DND-41 (cell line): ENCODE data around the gene ANTXR2.

Experiments used
- ATAC-seq: fragments of 200-7000 bp; cut with Tn5 transposase; 3 replicates; pipeline ENCODE4 v1.9.1; 2021; ENCODE audit warnings: low read depth; ENCODE audit not compliant: insufficient read depth
- DNase-seq: peaks from one replicate; pipeline ENCODE4 v3.0.0-alpha.2; 2020
- H2AFZ ChIP-seq: 2 replicates; pipeline ENCODE4 v1.6.0; 2012; ENCODE audit warnings: low read depth, low read length
- H3K27ac ChIP-seq: 2 replicates; pipeline ENCODE4 v1.5.1; 2012; ENCODE audit warnings: low read length, inconsistent platforms
- H3K27me3 ChIP-seq: fragments of 200-600 bp; sonication (generic); 2 replicates; pipeline ENCODE4 v1.6.0; 2012; ENCODE audit warnings: low read length, mild to moderate bottlenecking, inconsistent platforms; ENCODE audit not compliant: insufficient read depth, poor library complexity
- H3K36me3 ChIP-seq: 2 replicates; pipeline ENCODE4 v1.5.1; 2012; ENCODE audit warnings: low read length, inconsistent platforms; ENCODE audit not compliant: insufficient read depth
- H3K4me1 ChIP-seq: 2 replicates; pipeline ENCODE4 v1.5.1; 2012; ENCODE audit warnings: mild to moderate bottlenecking, low read length; ENCODE audit not compliant: insufficient read depth
- H3K4me2 ChIP-seq: 2 replicates; pipeline ENCODE4 v1.6.0; 2012; ENCODE audit warnings: mild to moderate bottlenecking, moderate library complexity, low read length, inconsistent platforms; ENCODE audit not compliant: insufficient read depth
- H3K4me3 ChIP-seq, 2 experiments: fragments of 200-600 bp in 1 of 2; shearing (Covaris generic) in 1 of 2; 2 replicates each; pipeline ENCODE4 v1.5.1; 2012 to 2016; ENCODE audit warnings: inconsistent platforms in 2 of 2, low read length in 2 of 2, mild to moderate bottlenecking in 2 of 2, low read depth in 1 of 2, moderate library complexity in 1 of 2
- H3K79me2 ChIP-seq: 2 replicates; pipeline ENCODE4 v1.6.0; 2012; ENCODE audit warnings: low read length, inconsistent platforms; ENCODE audit not compliant: insufficient read depth
- H3K9ac ChIP-seq: 2 replicates; pipeline ENCODE4 v1.6.0; 2012; ENCODE audit warnings: low read depth, mild to moderate bottlenecking, inconsistent platforms, low read length, moderate library complexity
- H3K9me3 ChIP-seq: 2 replicates; pipeline ENCODE4 v1.5.1; 2012; ENCODE audit warnings: low read length, moderate library complexity, mild to moderate bottlenecking, inconsistent platforms; ENCODE audit not compliant: insufficient read depth, severe bottlenecking
- H4K20me1 ChIP-seq: 2 replicates; pipeline ENCODE4 v1.6.0; 2012; ENCODE audit warnings: low read length; ENCODE audit not compliant: insufficient read depth
- EZH2 ChIP-seq: IDR thresholded peaks from 3 replicates; pipeline ENCODE4 v1.6.1; 2012; ENCODE audit warnings: borderline replicate concordance, low read depth, mild to moderate bottlenecking, moderate library complexity, low read length, inconsistent platforms; ENCODE audit not compliant: severe bottlenecking
- TF ChIP-seq, protein P1 (sequence below): IDR thresholded peaks from 2 replicates; pipeline ENCODE4 v1.5.1; 2012; ENCODE audit warnings: borderline replicate concordance, low read length, moderate library complexity, mild to moderate bottlenecking; ENCODE audit not compliant: poor library complexity, severe bottlenecking; ENCODE audit errors: extremely low read depth

Gene ANTXR2

DNA sequence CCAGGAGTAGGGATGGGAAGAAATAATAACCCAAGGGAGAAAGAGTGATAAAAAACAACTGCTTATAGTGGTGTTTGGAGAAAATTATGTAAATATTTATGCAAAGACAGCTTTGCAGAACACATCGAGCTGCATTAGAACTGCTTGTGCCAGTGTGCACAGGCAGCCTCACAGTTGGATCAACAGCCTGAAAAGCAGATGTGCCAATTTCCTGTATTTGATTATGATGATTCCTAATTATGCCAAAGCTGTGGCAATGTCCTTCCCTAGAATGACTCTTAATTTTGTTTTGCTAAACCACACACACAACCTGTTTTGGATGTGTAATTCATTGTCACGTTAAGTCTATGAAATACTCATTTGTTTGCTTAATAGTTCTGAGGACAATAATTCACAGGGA, 30.6 kb upstream of the ANTXR2 start:
- no peak overlapping the region for H3K27ac ChIP-seq
- H3K27me3 ChIP-seq = no peaks in the 10 kb centered on the region
- no peak overlapping the region for H2AFZ ChIP-seq
- no peaks in the 10 kb centered on the region for H4K20me1 ChIP-seq
- H3K9me3 ChIP-seq = peaks cover 11% of the 10 kb centered on the region
- DNase-seq (no peak), ATAC-seq (no peak)
- TF ChIP-seq, protein P1, sequence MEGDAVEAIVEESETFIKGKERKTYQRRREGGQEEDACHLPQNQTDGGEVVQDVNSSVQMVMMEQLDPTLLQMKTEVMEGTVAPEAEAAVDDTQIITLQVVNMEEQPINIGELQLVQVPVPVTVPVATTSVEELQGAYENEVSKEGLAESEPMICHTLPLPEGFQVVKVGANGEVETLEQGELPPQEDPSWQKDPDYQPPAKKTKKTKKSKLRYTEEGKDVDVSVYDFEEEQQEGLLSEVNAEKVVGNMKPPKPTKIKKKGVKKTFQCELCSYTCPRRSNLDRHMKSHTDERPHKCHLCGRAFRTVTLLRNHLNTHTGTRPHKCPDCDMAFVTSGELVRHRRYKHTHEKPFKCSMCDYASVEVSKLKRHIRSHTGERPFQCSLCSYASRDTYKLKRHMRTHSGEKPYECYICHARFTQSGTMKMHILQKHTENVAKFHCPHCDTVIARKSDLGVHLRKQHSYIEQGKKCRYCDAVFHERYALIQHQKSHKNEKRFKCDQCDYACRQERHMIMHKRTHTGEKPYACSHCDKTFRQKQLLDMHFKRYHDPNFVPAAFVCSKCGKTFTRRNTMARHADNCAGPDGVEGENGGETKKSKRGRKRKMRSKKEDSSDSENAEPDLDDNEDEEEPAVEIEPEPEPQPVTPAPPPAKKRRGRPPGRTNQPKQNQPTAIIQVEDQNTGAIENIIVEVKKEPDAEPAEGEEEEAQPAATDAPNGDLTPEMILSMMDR = no peak
- no peak for TF ChIP-seq EZH2
- H3K4me3 ChIP-seq = no peak overlapping the region
- H3K79me2 ChIP-seq = no peaks in the 10 kb centered on the region
- H3K9ac ChIP-seq = no peak overlapping the region
- no peak overlapping the region for H3K4me2 ChIP-seq
- no peaks in the 10 kb centered on the region for H3K36me3 ChIP-seq
- no peaks in the 10 kb centered on the region for H3K4me1 ChIP-seq

DNA sequence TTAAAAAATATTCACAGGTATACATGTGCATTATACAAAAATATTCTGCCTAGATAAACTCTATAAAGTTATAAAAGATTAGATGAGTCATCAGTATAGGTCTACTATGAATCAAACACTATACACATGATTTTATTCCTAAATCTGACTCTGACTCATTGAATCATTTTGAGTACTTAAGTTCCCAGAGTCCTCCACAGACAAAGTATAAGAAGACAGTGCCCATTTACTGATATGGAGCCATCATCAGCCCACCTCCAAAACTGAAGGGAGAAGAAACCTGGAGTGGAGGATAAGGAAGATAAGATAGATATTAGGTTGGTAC, 28.7 kb upstream of the ANTXR2 start:
- Histone ChIP-seq H3K36me3 (no peaks in the 10 kb centered on the region), H3K27me3 (no peaks in the 10 kb centered on the region), H3K4me2 (no peak overlapping the region), H2AFZ (no peak overlapping the region), H4K20me1 (no peaks in the 10 kb centered on the region), H3K79me2 (no peaks in the 10 kb centered on the region), H3K27ac (no peak overlapping the region), H3K9me3 (peaks cover 2% of the 10 kb centered on the region), H3K9ac (no peak overlapping the region), H3K4me3 (no peak overlapping the region), H3K4me1 (no peaks in the 10 kb centered on the region)
- TF ChIP-seq EZH2 = no peak
- DNase-seq (no peak), ATAC-seq (no peak)

DNA sequence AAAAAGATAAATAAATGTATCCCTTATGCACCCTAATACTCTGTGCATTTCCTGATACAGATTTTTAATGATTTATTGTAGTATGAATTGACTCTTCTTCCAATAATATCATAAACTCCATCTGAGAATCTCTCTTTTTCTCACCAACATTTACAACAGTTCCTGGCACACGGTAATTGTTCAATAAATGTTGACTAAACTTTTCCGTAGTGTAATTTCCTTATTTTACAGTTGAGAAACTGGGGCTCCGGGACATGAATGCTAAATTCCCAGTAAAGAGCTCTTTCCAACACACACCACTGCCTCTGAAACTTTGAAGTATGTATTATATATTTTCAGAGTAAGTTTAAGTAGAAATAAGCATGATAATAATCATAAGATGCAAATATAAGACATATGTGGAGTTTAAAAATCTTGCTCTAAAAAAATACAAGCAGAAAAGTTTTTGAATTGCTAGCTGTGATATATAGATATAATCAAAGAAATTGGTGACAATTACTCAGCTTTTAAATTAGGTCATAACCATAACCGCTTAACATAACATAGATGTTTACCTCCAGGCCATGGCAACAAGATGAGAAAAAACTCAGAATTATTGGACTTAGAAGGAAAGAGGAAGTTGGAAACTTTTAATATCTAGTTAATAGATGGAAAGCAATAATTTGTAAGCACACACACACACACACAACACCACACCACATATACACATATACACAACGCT, 28.2 kb upstream of the ANTXR2 start:
- Histone ChIP-seq H3K27ac (no peak overlapping the region), H3K9me3 (no peaks in the 10 kb centered on the region), H3K4me1 (no peaks in the 10 kb centered on the region), H4K20me1 (no peaks in the 10 kb centered on the region), H3K36me3 (no peaks in the 10 kb centered on the region), H2AFZ (no peak overlapping the region), H3K4me2 (no peak overlapping the region), H3K9ac (no peak overlapping the region), H3K27me3 (no peaks in the 10 kb centered on the region), H3K4me3 (no peak overlapping the region), H3K79me2 (no peaks in the 10 kb centered on the region)
- ATAC-seq (no peak), DNase-seq (no peak)
- TF ChIP-seq, protein P1 = no peak
- no peak for TF ChIP-seq EZH2

DNA sequence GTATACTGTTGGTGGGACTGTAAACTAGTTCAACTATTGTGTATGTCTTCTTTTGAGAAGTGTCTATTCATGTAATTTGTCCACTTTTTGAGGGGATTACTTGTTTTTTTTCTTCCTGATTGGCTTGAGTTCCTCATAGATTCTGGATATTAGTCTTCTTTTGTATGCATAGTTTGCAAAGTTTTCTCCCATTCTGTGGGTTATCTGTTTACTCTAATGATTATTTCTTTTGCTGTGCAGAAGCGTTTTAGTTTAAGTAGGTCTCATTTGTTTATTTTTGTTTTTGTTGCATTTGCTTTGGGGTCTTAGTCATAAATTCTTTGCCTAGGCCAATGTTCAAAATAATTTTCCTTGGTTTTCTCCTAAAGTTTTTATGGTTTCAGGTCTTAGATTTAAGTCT, 26.6 kb upstream of the ANTXR2 start:
- no peaks in the 10 kb centered on the region for H3K9me3 ChIP-seq
- H3K79me2 ChIP-seq = no peaks in the 10 kb centered on the region
- DNase-seq (no peak), ATAC-seq (no peak)
- H3K4me2 ChIP-seq = no peak overlapping the region
- no peaks in the 10 kb centered on the region for H3K27me3 ChIP-seq
- no peak overlapping the region for H3K4me3 ChIP-seq
- no peak overlapping the region for H2AFZ ChIP-seq
- H3K4me1 ChIP-seq = no peaks in the 10 kb centered on the region
- no peaks in the 10 kb centered on the region for H3K36me3 ChIP-seq
- no peak overlapping the region for H3K27ac ChIP-seq
- H4K20me1 ChIP-seq = no peaks in the 10 kb centered on the region
- TF ChIP-seq, protein P1 = no peak
- no peak for TF ChIP-seq EZH2
- no peak overlapping the region for H3K9ac ChIP-seq
